A549 (cell line): ENCODE results near the gene LRIG1. TPM values are rescaled to one million over a fixed set of nuclear protein-coding genes. Genes with fewer than 3 reads are reported as not detected.

Experiments used
- ATAC-seq, 2 experiments: fragments of 200-7000 bp in 1 of 2; fragments of >200 bp in 1 of 2; cut with Nextera tagmentation in 1 of 2; cut with Tn5 transposase in 1 of 2; 3 replicates each; pipeline versions ENCODE4 v1.8.0 to v1.9.1; 2018 to 2020; ENCODE audit warnings: mild to moderate bottlenecking in 1 of 2, moderate library complexity in 1 of 2
- CTCF ChIA-PET: fragments of 300-600 bp; sonication (Branson Sonifier 250); formaldehyde crosslinking; extraction: SDS; loops from one replicate; lab custom pipeline; 2021; ENCODE audit warnings: antibody characterized with exemption, inconsistent platforms; lab: Yijun Ruan, JAX
- POLR2A ChIA-PET: fragments of 350-600 bp; formaldehyde crosslinking; extraction: SDS; loops from one replicate; lab custom pipeline; 2021; ENCODE audit warnings: antibody characterized with exemption, inconsistent platforms; lab: Yijun Ruan, JAX
- DNase-seq, 2 experiments: peaks; one replicate each; pipeline versions ENCODE4 v3.0.0 to v3.0.0-alpha.2; 2011 to 2016; ENCODE audit warnings: low read depth in 1 of 2, low spot score in 1 of 2
- FAIRE-seq: peaks from 2 replicates; lab custom pipeline; 2011; peaks lifted over from hg19 to GRCh38; lab: Jason Lieb, UNC
- H3K27ac ChIP-seq, 2 experiments: fragments of >200 bp; sonication (Bioruptor Twin); formaldehyde crosslinking; 3 replicates each; pipeline ENCODE4 v1.5.1; 2016 to 2017
- H3K4me1 ChIP-seq: fragments of >200 bp; sonication (Bioruptor Twin); formaldehyde crosslinking; 3 replicates; pipeline ENCODE4 v1.6.1; 2016
- H3K4me2 ChIP-seq: fragments of >200 bp; sonication (Bioruptor Twin); formaldehyde crosslinking; 3 replicates; pipeline ENCODE4 v1.6.1; 2016
- H3K4me3 ChIP-seq: fragments of >200 bp; sonication (Bioruptor Twin); formaldehyde crosslinking; 3 replicates; pipeline ENCODE4 v1.5.1; 2016
- H3K9me3 ChIP-seq: fragments of >200 bp; sonication (Bioruptor Twin); formaldehyde crosslinking; 3 replicates; pipeline ENCODE4 v1.6.1; 2016
- BHLHE40 ChIP-seq: IDR thresholded peaks from 2 replicates; pipeline ENCODE4 v1.6.1; 2012; ENCODE audit warnings: low read depth, low read length, inconsistent platforms
- EHMT2 ChIP-seq: fragments of 200-600 bp; sonication (generic); IDR thresholded peaks from 2 replicates; pipeline ENCODE4 v1.6.1; 2016; ENCODE audit warnings: antibody characterized with exemption, low read depth, mild to moderate bottlenecking, moderate library complexity
- EP300 ChIP-seq, 2 experiments: fragments of >200 bp; sonication (Bioruptor Twin); formaldehyde crosslinking; IDR thresholded peaks; 2 replicates in 1 of 2; 3 replicates in 1 of 2; pipeline ENCODE4 v1.6.1; 2016 to 2017
- ESRRA ChIP-seq: fragments of 150-350 bp; IDR thresholded peaks from 2 replicates; pipeline ENCODE4 v1.6.1; 2014; ENCODE audit warnings: mild to moderate bottlenecking, low read length, borderline replicate concordance
- FOSB ChIP-seq: fragments of 250-450 bp; sonication (Bioruptor Pico); IDR thresholded peaks from 2 replicates; pipeline ENCODE4 v1.5.0; 2020; ENCODE audit warnings: mild to moderate bottlenecking, moderate library complexity
- FOSL2 ChIP-seq, 2 experiments: fragments of 450-650 bp in 1 of 2; fragments of >200 bp in 1 of 2; sonication (Bioruptor Twin) in 1 of 2; formaldehyde crosslinking; IDR thresholded peaks; 2 replicates each; pipeline versions ENCODE4 v1.5.0 to v1.6.1; 2016 to 2020; ENCODE audit warnings: mild to moderate bottlenecking in 1 of 2, moderate library complexity in 1 of 2
- GATA3 ChIP-seq: IDR thresholded peaks from 2 replicates; pipeline ENCODE4 v1.6.1; 2012; ENCODE audit warnings: borderline replicate concordance
- HEYL ChIP-seq: fragments of 250-450 bp; sonication (Bioruptor Pico); IDR thresholded peaks from 2 replicates; pipeline ENCODE4 v1.8.0; 2021; ENCODE audit warnings: mild to moderate bottlenecking, moderate library complexity
- HOXA7 ChIP-seq: fragments of 250-450 bp; sonication (Bioruptor Pico); IDR thresholded peaks from 2 replicates; pipeline ENCODE4 v1.5.0; 2020; ENCODE audit warnings: mild to moderate bottlenecking, moderate library complexity
- HOXB13 ChIP-seq: fragments of 250-450 bp; sonication (Bioruptor Pico); IDR thresholded peaks from 2 replicates; pipeline ENCODE4 v1.5.0; 2020; ENCODE audit warnings: low read depth, mild to moderate bottlenecking, moderate library complexity
- HOXB5 ChIP-seq: fragments of 250-450 bp; sonication (Bioruptor Pico); IDR thresholded peaks from 2 replicates; pipeline ENCODE4 v1.5.0; 2020; ENCODE audit warnings: mild to moderate bottlenecking, moderate library complexity
- JUNB ChIP-seq: fragments of >200 bp; sonication (Bioruptor Twin); formaldehyde crosslinking; IDR thresholded peaks from 2 replicates; pipeline ENCODE4 v1.6.1; 2016
- KDM1A ChIP-seq: fragments of 200-600 bp; sonication (generic); IDR thresholded peaks from 2 replicates; pipeline ENCODE4 v1.6.1; 2016; ENCODE audit warnings: low read depth, mild to moderate bottlenecking
- KDM5A ChIP-seq: fragments of 200-600 bp; sonication (generic); IDR thresholded peaks from 2 replicates; pipeline ENCODE4 v1.6.1; 2016; ENCODE audit warnings: antibody characterized with exemption, mild to moderate bottlenecking
- MAFK ChIP-seq: fragments of 450-650 bp; IDR thresholded peaks from 2 replicates; pipeline ENCODE4 v1.6.1; 2014; ENCODE audit not compliant: partially characterized antibody
- MYC ChIP-seq: IDR thresholded peaks from 2 replicates; pipeline ENCODE4 v1.6.1; 2012; ENCODE audit warnings: mild to moderate bottlenecking, inconsistent platforms, low read length, improper control_type of control experiment, borderline replicate concordance
- NFE2L2 ChIP-seq: fragments of 150-350 bp; conservative IDR thresholded peaks from 2 replicates; pipeline ENCODE4 v1.6.1; 2014; ENCODE audit warnings: low read length
- NR3C1 ChIP-seq: fragments of >200 bp; sonication (Bioruptor Twin); formaldehyde crosslinking; IDR thresholded peaks from 3 replicates; pipeline ENCODE4 v1.6.1; 2017
- PHF8 ChIP-seq: fragments of 200-600 bp; sonication (generic); IDR thresholded peaks from 2 replicates; pipeline ENCODE4 v1.6.1; 2016; ENCODE audit warnings: low read depth, mild to moderate bottlenecking, antibody characterized with exemption, moderate library complexity, borderline replicate concordance
- POLR2A ChIP-seq: IDR thresholded peaks from 2 replicates; pipeline ENCODE4 v1.6.1; 2012; ENCODE audit warnings: mild to moderate bottlenecking, low read length
- RAD21 ChIP-seq, 2 experiments: fragments of >200 bp in 1 of 2; sonication (Bioruptor Twin) in 1 of 2; formaldehyde crosslinking in 1 of 2; IDR thresholded peaks in 1 of 2; conservative IDR thresholded peaks in 1 of 2; 2 replicates in 1 of 2; 3 replicates in 1 of 2; pipeline ENCODE4 v1.6.1; 2012 to 2018; ENCODE audit warnings: inconsistent platforms in 1 of 2
- RARB ChIP-seq: fragments of 250-450 bp; sonication (Bioruptor Pico); IDR thresholded peaks from 2 replicates; pipeline ENCODE4 v1.8.0; 2021; ENCODE audit warnings: mild to moderate bottlenecking, moderate library complexity
- REST ChIP-seq: fragments of 200-600 bp; sonication (generic); IDR thresholded peaks from 2 replicates; pipeline ENCODE4 v1.6.1; 2016; ENCODE audit warnings: antibody characterized with exemption, mild to moderate bottlenecking, moderate library complexity
- SREBF2 ChIP-seq: fragments of 450-650 bp; IDR thresholded peaks from 2 replicates; pipeline ENCODE4 v1.6.1; 2014; ENCODE audit warnings: mild to moderate bottlenecking, moderate library complexity
- ZFP36 ChIP-seq: fragments of 450-650 bp; IDR thresholded peaks from 2 replicates; pipeline ENCODE4 v1.6.1; 2014; ENCODE audit warnings: borderline replicate concordance; ENCODE audit not compliant: partially characterized antibody
- ZSCAN20 ChIP-seq: fragments of 250-450 bp; sonication (Bioruptor Pico); IDR thresholded peaks from 2 replicates; pipeline ENCODE4 v1.8.0; 2022; ENCODE audit warnings: mild to moderate bottlenecking, moderate library complexity
- WGBS: methylation state at CpG from one replicate; pipeline ENCODE4 v1.1.6; 2017; ENCODE audit errors: missing lambda C conversion rate; 5-methylcytosine and 5-hydroxymethylcytosine counted together
- polyA plus RNA-seq, 4 experiments: library from polyadenylated mRNA; depleted of rRNA in 3 of 4; stranded (reverse); fragments of >200 nt; fragmentation: RNase III in 1 of 4; extraction: RNeasy Plus Mini Kit Qiagen cat#74134 plus additional on column Dnase treatment in 1 of 4; gene quantifications; 2 replicates in 3 of 4; 3 replicates in 1 of 4; pipeline ENCODE4 v1.2.3, GENCODE V29; 2011 to 2017
- TF ChIP-seq, protein P1 (sequence below): fragments of >200 bp; sonication (Bioruptor Twin); formaldehyde crosslinking; IDR thresholded peaks from 3 replicates; pipeline ENCODE4 v1.5.1; 2016
- TF ChIP-seq, protein P2 (sequence below): fragments of 250-450 bp; sonication (Bioruptor Pico); IDR thresholded peaks from 2 replicates; pipeline ENCODE4 v1.5.0; 2020; ENCODE audit warnings: low read depth, mild to moderate bottlenecking, moderate library complexity
- TF ChIP-seq, protein P3 (sequence below): IDR thresholded peaks from 2 replicates; pipeline ENCODE4 v1.6.1; 2012

The LRIG1 gene
- polyA plus RNA-seq, 2 of the 4 experiments (the other 2 are of a cell fraction), result 1.8 to 6.2 TPM

- FAIRE-seq, result no peak
- CTCF ChIA-PET, result no interaction called here
- DNase-seq, result no peak
- WGBS, result 86% methylated on average over 3 of the region's 3 CpGs
- H3K4me3 ChIP-seq, result no peak overlapping the region
- H3K27ac ChIP-seq, result no peak overlapping the region
- peaks cover 13% of the 10 kb centered on the region; the same call in 2 of the 3 replicates for H3K4me1 ChIP-seq
- no peak for ATAC-seq
- H3K9me3 ChIP-seq, result no peaks in the 10 kb centered on the region
- no peak overlapping the region for H3K4me2 ChIP-seq
- TF ChIP-seq GATA3 (no peak), KDM1A (no peak), BHLHE40 (no peak), NR3C1 (no peak), RAD21 (conservative IDR thresholded peaks at IDR 0.05 in 1 of 2, IDR thresholded peaks at IDR 0.05 in 1 of 2) (no peak), HOXA7 (CRISPR knock-in tag) (no peak), EHMT2 (no peak), EP300 (IDR thresholded peaks at IDR 0.05) (no peak), KDM5A (no peak), ESRRA (no peak), POLR2A (no peak), JUNB (no peak), FOSL2 (IDR thresholded peaks at IDR 0.05) (no peak), FOSL2 (CRISPR knock-in tag; IDR thresholded peaks at IDR 0.05) (no peak)
- TF ChIP-seq, protein P1, sequence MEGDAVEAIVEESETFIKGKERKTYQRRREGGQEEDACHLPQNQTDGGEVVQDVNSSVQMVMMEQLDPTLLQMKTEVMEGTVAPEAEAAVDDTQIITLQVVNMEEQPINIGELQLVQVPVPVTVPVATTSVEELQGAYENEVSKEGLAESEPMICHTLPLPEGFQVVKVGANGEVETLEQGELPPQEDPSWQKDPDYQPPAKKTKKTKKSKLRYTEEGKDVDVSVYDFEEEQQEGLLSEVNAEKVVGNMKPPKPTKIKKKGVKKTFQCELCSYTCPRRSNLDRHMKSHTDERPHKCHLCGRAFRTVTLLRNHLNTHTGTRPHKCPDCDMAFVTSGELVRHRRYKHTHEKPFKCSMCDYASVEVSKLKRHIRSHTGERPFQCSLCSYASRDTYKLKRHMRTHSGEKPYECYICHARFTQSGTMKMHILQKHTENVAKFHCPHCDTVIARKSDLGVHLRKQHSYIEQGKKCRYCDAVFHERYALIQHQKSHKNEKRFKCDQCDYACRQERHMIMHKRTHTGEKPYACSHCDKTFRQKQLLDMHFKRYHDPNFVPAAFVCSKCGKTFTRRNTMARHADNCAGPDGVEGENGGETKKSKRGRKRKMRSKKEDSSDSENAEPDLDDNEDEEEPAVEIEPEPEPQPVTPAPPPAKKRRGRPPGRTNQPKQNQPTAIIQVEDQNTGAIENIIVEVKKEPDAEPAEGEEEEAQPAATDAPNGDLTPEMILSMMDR, result no peak
- TF ChIP-seq, protein P2, sequence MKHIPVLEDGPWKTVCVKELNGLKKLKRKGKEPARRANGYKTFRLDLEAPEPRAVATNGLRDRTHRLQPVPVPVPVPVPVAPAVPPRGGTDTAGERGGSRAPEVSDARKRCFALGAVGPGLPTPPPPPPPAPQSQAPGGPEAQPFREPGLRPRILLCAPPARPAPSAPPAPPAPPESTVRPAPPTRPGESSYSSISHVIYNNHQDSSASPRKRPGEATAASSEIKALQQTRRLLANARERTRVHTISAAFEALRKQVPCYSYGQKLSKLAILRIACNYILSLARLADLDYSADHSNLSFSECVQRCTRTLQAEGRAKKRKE (CRISPR knock-in tag), result no peak
- TF ChIP-seq, protein P3, sequence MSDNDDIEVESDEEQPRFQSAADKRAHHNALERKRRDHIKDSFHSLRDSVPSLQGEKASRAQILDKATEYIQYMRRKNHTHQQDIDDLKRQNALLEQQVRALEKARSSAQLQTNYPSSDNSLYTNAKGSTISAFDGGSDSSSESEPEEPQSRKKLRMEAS, result no peak
- TF ChIP-seq, all 56 proteins: peak for 0
- POLR2A ChIA-PET, result no interaction called here
Measured at GRCh38 chr3:66465034-66465433, 35.8 kb downstream of the LRIG1 start.

GRCh38 chr3:66464512-66464894 lies 36.3 kb downstream of the LRIG1 start:
- WGBS, result 91% methylated on average over 3 of the region's 3 CpGs

More at GRCh38 chr3:66464512-66464894, 36.3 kb downstream of the LRIG1 start:
- Histone ChIP-seq H3K4me3 (no peak overlapping the region), H3K27ac (no peak overlapping the region), H3K9me3 (no peaks in the 10 kb centered on the region), H3K4me1 (peaks cover 13% of the 10 kb centered on the region; the same call in 2 of the 3 replicates), H3K4me2 (no peak overlapping the region)
- no peak for DNase-seq
- FAIRE-seq, result no peak
- CTCF ChIA-PET, result no interaction called here
- POLR2A ChIA-PET, result no interaction called here
- no peak for TF ChIP-seq REST
- no peak for TF ChIP-seq ZFP36
- no peak for TF ChIP-seq NFE2L2
- no peak for TF ChIP-seq MAFK
- TF ChIP-seq KDM5A, result no peak
- no peak for TF ChIP-seq MYC
- TF ChIP-seq SREBF2, result no peak
- no peak for TF ChIP-seq ZSCAN20
- TF ChIP-seq HEYL (CRISPR knock-in tag), result no peak
- no peak for TF ChIP-seq HOXB13 (CRISPR knock-in tag)
- no peak for TF ChIP-seq FOSB
- TF ChIP-seq RARB (CRISPR knock-in tag), result no peak
- TF ChIP-seq JUNB, result no peak
- no peak for TF ChIP-seq PHF8
- TF ChIP-seq ESRRA, result no peak
- no peak for TF ChIP-seq POLR2A
- no peak for TF ChIP-seq HOXB5
- TF ChIP-seq KDM1A, result no peak
- ATAC-seq, result no peak
